GM23338 (cell line): ENCODE data around the gene PITX1. TPM values are rescaled to one million over a fixed set of nuclear protein-coding genes. Genes with fewer than 3 reads are reported as not detected.

Source experiments
- ATAC-seq: fragments of 200-7000 bp; cut with Tn5 transposase; 3 replicates; pipeline ENCODE4 v1.9.1; 2020
- DNase-seq: peaks from one replicate; pipeline ENCODE4 v3.0.0-alpha.2; 2015; ENCODE audit warnings: low spot score
- H2AFZ ChIP-seq: fragments of 200-600 bp; sonication (generic); 2 replicates; pipeline ENCODE4 v1.8.0; 2016; ENCODE audit warnings: antibody characterized with exemption, mild to moderate bottlenecking, moderate library complexity
- H3F3A ChIP-seq: fragments of 200-600 bp; sonication (generic); replicated peaks from 2 replicates; pipeline ENCODE4 v1.8.0; 2017; ENCODE audit warnings: antibody characterized with exemption, mixed run types, low read depth
- H3K27ac ChIP-seq: fragments of 200-600 bp; sonication (generic); 2 replicates; pipeline ENCODE4 v1.6.1; 2016; ENCODE audit warnings: low read depth
- H3K27me3 ChIP-seq: fragments of 200-600 bp; sonication (generic); 2 replicates; pipeline ENCODE4 v1.8.0; 2016; ENCODE audit warnings: mild to moderate bottlenecking, mixed run types, moderate library complexity; ENCODE audit not compliant: insufficient read depth
- H3K36me3 ChIP-seq: fragments of 200-600 bp; sonication (generic); 2 replicates; pipeline ENCODE4 v1.8.0; 2016; ENCODE audit warnings: mild to moderate bottlenecking; ENCODE audit not compliant: insufficient read depth
- H3K4me1 ChIP-seq: fragments of 200-600 bp; sonication (generic); 2 replicates; pipeline ENCODE4 v1.8.0; 2016; ENCODE audit warnings: mild to moderate bottlenecking, moderate library complexity; ENCODE audit not compliant: insufficient read depth
- H3K4me2 ChIP-seq: fragments of 200-600 bp; sonication (generic); 2 replicates; pipeline ENCODE4 v1.7.1; 2017; ENCODE audit warnings: mixed run types
- H3K4me3 ChIP-seq: fragments of 200-600 bp; sonication (generic); 2 replicates; pipeline ENCODE4 v1.6.1; 2016; ENCODE audit warnings: mixed run types
- H3K79me2 ChIP-seq: fragments of 200-600 bp; sonication (generic); replicated peaks from 2 replicates; pipeline ENCODE4 v1.8.0; 2017; ENCODE audit warnings: mild to moderate bottlenecking; ENCODE audit not compliant: insufficient read depth
- H3K9me2 ChIP-seq: fragments of 200-600 bp; sonication (generic); 2 replicates; pipeline ENCODE4 v1.8.0; 2017; ENCODE audit not compliant: insufficient read depth
- H4K20me1 ChIP-seq: fragments of 200-600 bp; sonication (generic); replicated peaks from 2 replicates; pipeline ENCODE4 v1.8.0; 2017; ENCODE audit warnings: mild to moderate bottlenecking; ENCODE audit not compliant: insufficient read depth
- H3K27ac Mint-ChIP-seq: 2 replicates; pipeline ENCODE4 v1.8.0; 2020; ENCODE audit warnings: inconsistent platforms, mild to moderate bottlenecking, moderate library complexity, mixed read lengths
- H3K27me3 Mint-ChIP-seq: 3 replicates; pipeline ENCODE4 v1.8.0; 2022; ENCODE audit warnings: low read depth, mild to moderate bottlenecking, moderate library complexity, mixed read lengths, inconsistent platforms; ENCODE audit not compliant: insufficient read depth, poor library complexity
- H3K36me3 Mint-ChIP-seq: 3 replicates; pipeline ENCODE4 v1.8.0; 2021; ENCODE audit warnings: low read depth, mild to moderate bottlenecking, inconsistent platforms, moderate library complexity, mixed read lengths
- H3K4me1 Mint-ChIP-seq: 3 replicates; pipeline ENCODE4 v1.8.0; 2020; ENCODE audit warnings: mild to moderate bottlenecking, inconsistent platforms, mixed read lengths
- H3K4me3 Mint-ChIP-seq: 3 replicates; pipeline ENCODE4 v1.8.0; 2021; ENCODE audit warnings: moderate library complexity, mild to moderate bottlenecking, inconsistent platforms, mixed read lengths
- H3K9me3 Mint-ChIP-seq: 3 replicates; pipeline ENCODE4 v1.8.0; 2020; ENCODE audit warnings: moderate library complexity, mild to moderate bottlenecking, inconsistent platforms, mixed read lengths
- CREB1 ChIP-seq: fragments of 250-450 bp; sonication (Bioruptor Pico); IDR thresholded peaks from 2 replicates; pipeline ENCODE4 v1.5.0; 2020; ENCODE audit warnings: low read depth, mild to moderate bottlenecking, moderate library complexity
- EZH2phosphoT487 ChIP-seq: fragments of 200-600 bp; sonication (generic); IDR thresholded peaks from one replicate; pipeline ENCODE4 v1.8.1; 2018; ENCODE audit warnings: antibody characterized with exemption; ENCODE audit not compliant: unreplicated experiment
- JUNB ChIP-seq: IDR thresholded peaks from one replicate; pipeline ENCODE4 v1.6.1; 2016; ENCODE audit warnings: antibody characterized with exemption; ENCODE audit not compliant: unreplicated experiment
- POLR2AphosphoS5 ChIP-seq: IDR thresholded peaks from 2 replicates; pipeline ENCODE4 v1.6.1; 2016; ENCODE audit warnings: antibody characterized with exemption, low read depth
- STAT1 ChIP-seq: IDR thresholded peaks from one replicate; pipeline ENCODE4 v1.6.1; 2016; ENCODE audit warnings: antibody characterized with exemption; ENCODE audit not compliant: unreplicated experiment
- ZNF114 ChIP-seq: fragments of 250-450 bp; sonication (Bioruptor Pico); IDR thresholded peaks from 2 replicates; pipeline ENCODE4 v1.5.0; 2020; ENCODE audit warnings: mild to moderate bottlenecking, moderate library complexity
- polyA plus RNA-seq: library from polyadenylated mRNA; unstranded; fragments of >200 nt; fragmentation: Nextera tagmentation; extraction: Ambion mirVana; gene quantifications from 2 replicates; pipeline ENCODE4 v1.2.1, GENCODE V29; 2016
- total RNA-seq: library from RNA; depleted of rRNA; stranded (reverse); fragments of >200 nt; shearing (Covaris generic); gene quantifications from 2 replicates; pipeline ENCODE4 v1.2.3, GENCODE V29; 2014
- TF ChIP-seq, protein P1 (sequence below): IDR thresholded peaks from one replicate; pipeline ENCODE4 v1.6.1; 2018; ENCODE audit warnings: antibody characterized with exemption; ENCODE audit not compliant: unreplicated experiment
- TF ChIP-seq, protein P2 (sequence below): IDR thresholded peaks from 2 replicates; pipeline ENCODE4 v1.6.1; 2016; ENCODE audit warnings: antibody characterized with exemption
- TF ChIP-seq, protein P3 (sequence below), 2 experiments: fragments of 200-600 bp in 1 of 2; sonication (generic) in 1 of 2; conservative IDR thresholded peaks; 2 replicates each; pipeline versions ENCODE4 v1.5.1 to v1.6.1; 2016 to 2017; ENCODE audit warnings: antibody characterized with exemption in 2 of 2, low read depth in 2 of 2, mild to moderate bottlenecking in 2 of 2, moderate library complexity in 1 of 2

PITX1 gene
- total and polyA plus RNA-seq, 2 experiments from 2014 or later = not detected

DNA sequence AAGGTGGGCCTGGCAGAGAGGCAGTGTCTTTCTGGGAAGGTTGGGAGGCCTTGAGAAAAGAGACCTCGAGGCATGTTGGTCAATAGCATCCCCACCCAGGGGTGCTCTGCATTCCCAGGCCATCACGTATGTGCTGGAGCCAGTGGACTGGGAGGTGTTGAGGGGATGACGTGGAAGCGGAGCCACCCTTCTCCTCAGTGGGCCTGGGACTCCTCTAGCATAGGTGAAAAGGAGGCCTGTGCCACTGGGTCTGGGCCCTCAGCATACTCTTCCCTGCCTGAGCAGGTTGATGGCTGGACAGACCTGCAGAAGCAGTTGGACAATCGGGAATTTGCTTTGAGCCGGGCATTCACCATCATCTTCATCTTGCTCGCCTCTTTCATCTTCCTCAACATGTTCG, 25.5 kb downstream of the PITX1 start (continued):
- TF ChIP-seq, protein P1, sequence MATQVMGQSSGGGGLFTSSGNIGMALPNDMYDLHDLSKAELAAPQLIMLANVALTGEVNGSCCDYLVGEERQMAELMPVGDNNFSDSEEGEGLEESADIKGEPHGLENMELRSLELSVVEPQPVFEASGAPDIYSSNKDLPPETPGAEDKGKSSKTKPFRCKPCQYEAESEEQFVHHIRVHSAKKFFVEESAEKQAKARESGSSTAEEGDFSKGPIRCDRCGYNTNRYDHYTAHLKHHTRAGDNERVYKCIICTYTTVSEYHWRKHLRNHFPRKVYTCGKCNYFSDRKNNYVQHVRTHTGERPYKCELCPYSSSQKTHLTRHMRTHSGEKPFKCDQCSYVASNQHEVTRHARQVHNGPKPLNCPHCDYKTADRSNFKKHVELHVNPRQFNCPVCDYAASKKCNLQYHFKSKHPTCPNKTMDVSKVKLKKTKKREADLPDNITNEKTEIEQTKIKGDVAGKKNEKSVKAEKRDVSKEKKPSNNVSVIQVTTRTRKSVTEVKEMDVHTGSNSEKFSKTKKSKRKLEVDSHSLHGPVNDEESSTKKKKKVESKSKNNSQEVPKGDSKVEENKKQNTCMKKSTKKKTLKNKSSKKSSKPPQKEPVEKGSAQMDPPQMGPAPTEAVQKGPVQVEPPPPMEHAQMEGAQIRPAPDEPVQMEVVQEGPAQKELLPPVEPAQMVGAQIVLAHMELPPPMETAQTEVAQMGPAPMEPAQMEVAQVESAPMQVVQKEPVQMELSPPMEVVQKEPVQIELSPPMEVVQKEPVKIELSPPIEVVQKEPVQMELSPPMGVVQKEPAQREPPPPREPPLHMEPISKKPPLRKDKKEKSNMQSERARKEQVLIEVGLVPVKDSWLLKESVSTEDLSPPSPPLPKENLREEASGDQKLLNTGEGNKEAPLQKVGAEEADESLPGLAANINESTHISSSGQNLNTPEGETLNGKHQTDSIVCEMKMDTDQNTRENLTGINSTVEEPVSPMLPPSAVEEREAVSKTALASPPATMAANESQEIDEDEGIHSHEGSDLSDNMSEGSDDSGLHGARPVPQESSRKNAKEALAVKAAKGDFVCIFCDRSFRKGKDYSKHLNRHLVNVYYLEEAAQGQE = no peak

DNA sequence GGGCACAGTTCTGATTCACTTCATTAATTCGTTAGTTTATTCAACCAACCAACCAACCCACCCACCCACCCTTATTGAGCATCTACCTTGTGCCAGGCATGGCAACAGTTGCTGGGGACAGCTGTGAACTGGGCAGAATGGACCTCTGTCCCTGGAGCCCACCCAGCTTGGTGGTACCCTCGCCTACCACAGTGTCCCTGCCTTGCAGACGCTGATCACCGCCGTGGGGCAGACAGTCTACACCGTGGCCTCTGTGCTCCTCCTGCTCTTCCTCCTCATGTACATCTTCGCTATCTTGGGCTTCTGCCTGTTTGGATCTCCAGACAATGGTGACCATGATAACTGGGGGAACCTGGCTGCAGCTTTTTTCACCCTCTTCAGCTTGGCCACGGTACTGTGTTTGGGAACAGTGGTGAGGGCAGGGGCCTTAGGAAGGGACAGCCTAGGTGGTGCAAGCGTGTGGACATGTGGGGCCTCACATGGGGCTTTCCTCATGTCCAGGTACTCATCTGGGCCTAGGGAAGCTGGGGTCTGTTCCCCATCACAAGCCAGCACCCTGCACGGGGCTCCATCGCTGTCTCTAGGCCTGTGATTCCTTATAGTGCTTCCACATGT, 26.2 kb downstream of the PITX1 start:
- Histone ChIP-seq H2AFZ (no peak overlapping the region), H3K36me3 (no peaks in the 10 kb centered on the region), H3K27me3 (no peaks in the 10 kb centered on the region), H3K4me1 (no peaks in the 10 kb centered on the region), H3K4me2 (no peak overlapping the region), H3K4me3 (no peak overlapping the region), H3K79me2 (no peaks in the 10 kb centered on the region), H3K9me2 (no peaks in the 10 kb centered on the region), H4K20me1 (no peaks in the 10 kb centered on the region), H3F3A (no peaks in the 10 kb centered on the region), H3K27ac (no peak overlapping the region)
- Mint-ChIP-seq H3K9me3 (no peaks in the 10 kb centered on the region), H3K4me1 (no peaks in the 10 kb centered on the region; the same call in 2 of the 3 replicates), H3K27ac (no peak overlapping the region), H3K27me3 (peaks cover 15% of the 10 kb centered on the region), H3K36me3 (no peaks in the 10 kb centered on the region; the same call in 2 of the 3 replicates), H3K4me3 (no peak overlapping the region)
- TF ChIP-seq EZH2phosphoT487 (no peak), STAT1 (no peak), JUNB (no peak), POLR2AphosphoS5 (no peak), CREB1 (no peak), ZNF114 (CRISPR knock-in tag) (no peak)
- TF ChIP-seq, protein P1 = no peak
- TF ChIP-seq, protein P2, sequence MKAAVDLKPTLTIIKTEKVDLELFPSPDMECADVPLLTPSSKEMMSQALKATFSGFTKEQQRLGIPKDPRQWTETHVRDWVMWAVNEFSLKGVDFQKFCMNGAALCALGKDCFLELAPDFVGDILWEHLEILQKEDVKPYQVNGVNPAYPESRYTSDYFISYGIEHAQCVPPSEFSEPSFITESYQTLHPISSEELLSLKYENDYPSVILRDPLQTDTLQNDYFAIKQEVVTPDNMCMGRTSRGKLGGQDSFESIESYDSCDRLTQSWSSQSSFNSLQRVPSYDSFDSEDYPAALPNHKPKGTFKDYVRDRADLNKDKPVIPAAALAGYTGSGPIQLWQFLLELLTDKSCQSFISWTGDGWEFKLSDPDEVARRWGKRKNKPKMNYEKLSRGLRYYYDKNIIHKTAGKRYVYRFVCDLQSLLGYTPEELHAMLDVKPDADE = no peak
- TF ChIP-seq, protein P3, sequence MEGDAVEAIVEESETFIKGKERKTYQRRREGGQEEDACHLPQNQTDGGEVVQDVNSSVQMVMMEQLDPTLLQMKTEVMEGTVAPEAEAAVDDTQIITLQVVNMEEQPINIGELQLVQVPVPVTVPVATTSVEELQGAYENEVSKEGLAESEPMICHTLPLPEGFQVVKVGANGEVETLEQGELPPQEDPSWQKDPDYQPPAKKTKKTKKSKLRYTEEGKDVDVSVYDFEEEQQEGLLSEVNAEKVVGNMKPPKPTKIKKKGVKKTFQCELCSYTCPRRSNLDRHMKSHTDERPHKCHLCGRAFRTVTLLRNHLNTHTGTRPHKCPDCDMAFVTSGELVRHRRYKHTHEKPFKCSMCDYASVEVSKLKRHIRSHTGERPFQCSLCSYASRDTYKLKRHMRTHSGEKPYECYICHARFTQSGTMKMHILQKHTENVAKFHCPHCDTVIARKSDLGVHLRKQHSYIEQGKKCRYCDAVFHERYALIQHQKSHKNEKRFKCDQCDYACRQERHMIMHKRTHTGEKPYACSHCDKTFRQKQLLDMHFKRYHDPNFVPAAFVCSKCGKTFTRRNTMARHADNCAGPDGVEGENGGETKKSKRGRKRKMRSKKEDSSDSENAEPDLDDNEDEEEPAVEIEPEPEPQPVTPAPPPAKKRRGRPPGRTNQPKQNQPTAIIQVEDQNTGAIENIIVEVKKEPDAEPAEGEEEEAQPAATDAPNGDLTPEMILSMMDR (conservative IDR thresholded peaks at IDR 0.05; ENCODE audit: low read depth in 2 of 2) = no peak
- ATAC-seq = no peak
- DNase-seq = no peak
